HCT116 (cell line): ENCODE results near the gene ZNF579. TPM values are rescaled to one million over a fixed set of nuclear protein-coding genes. Genes with fewer than 3 reads are reported as not detected.

ENCODE experiments used
- ATAC-seq: fragments of 200-7000 bp; cut with Tn5 transposase; 2 replicates; pipeline ENCODE4 v1.9.1; 2020; ENCODE audit warnings: mild to moderate bottlenecking, moderate library complexity
- BruUV-seq: library from RNA; stranded (reverse); fragments of 400-500 nt; replicated peaks from 2 replicates; lab custom pipeline; 2021; lab: Mats Ljungman, UMichigan
- CTCF ChIA-PET: fragments of 300-600 bp; sonication (Branson Sonifier 250); formaldehyde crosslinking; loops from one replicate; lab custom pipeline; 2021; ENCODE audit warnings: antibody characterized with exemption; lab: Charles Lee
- POLR2A ChIA-PET: fragments of 300-600, 350-600 bp; sonication (Branson Sonifier 250); formaldehyde crosslinking; loops from one replicate; lab custom pipeline; 2021; ENCODE audit warnings: antibody characterized with exemption; lab: Charles Lee
- RAD21 ChIA-PET, 2 experiments: fragments of 300-600 bp; sonication (Branson Sonifier 250); formaldehyde crosslinking; loops; one replicate each; lab custom pipeline; 2023; ENCODE audit warnings: low total read pairs in 2 of 2; ENCODE audit not compliant: uncharacterized antibody in 2 of 2, unreplicated experiment in 2 of 2, low non-redundant PET in 1 of 2; lab: Charles Lee
- DNase-seq: peaks from one replicate; pipeline ENCODE4 v3.0.0-alpha.2; 2010; ENCODE audit warnings: low read depth, low spot score
- H2AFZ ChIP-seq: fragments of 200-600 bp; shearing (Covaris generic), sonication (generic); 2 replicates; pipeline ENCODE4 v1.6.1; 2017; ENCODE audit warnings: low read depth, mixed run types, mixed read lengths, antibody characterized with exemption, low read length; ENCODE audit not compliant: poor library complexity, severe bottlenecking
- H3K27ac ChIP-seq: 2 replicates; pipeline ENCODE4 v1.5.1; 2012; ENCODE audit warnings: low read depth, low read length
- H3K27me3 ChIP-seq: fragments of 200-600 bp; sonication (generic); 2 replicates; pipeline ENCODE4 v1.6.1; 2016; ENCODE audit warnings: mixed run types, low read length, mixed read lengths; ENCODE audit not compliant: insufficient read depth
- H3K36me3 ChIP-seq, 2 experiments: fragments of 200-500 bp in 1 of 2; fragments of 200-600 bp in 1 of 2; sonication (Bioruptor generic) in 1 of 2; sonication (generic) in 1 of 2; 2 replicates each; pipeline versions ENCODE4 v1.5.1 to v1.6.1; 2014 to 2016; ENCODE audit warnings: low read length in 2 of 2, inconsistent platforms in 1 of 2, mixed read lengths in 1 of 2, mixed run types in 1 of 2; ENCODE audit not compliant: insufficient read depth in 2 of 2, control insufficient read depth in 1 of 2
- H3K4me1 ChIP-seq, 2 experiments: fragments of 200-600 bp in 1 of 2; sonication (generic) in 1 of 2; 2 replicates each; pipeline versions ENCODE4 v1.5.1 to v1.6.1; 2012 to 2017; ENCODE audit warnings: low read length in 2 of 2, inconsistent platforms in 1 of 2, mild to moderate bottlenecking in 1 of 2, mixed read lengths in 1 of 2, mixed run types in 1 of 2, moderate library complexity in 1 of 2; ENCODE audit not compliant: insufficient read depth in 2 of 2, control insufficient read depth in 1 of 2
- H3K4me2 ChIP-seq: fragments of 200-600 bp; sonication (generic); 2 replicates; pipeline ENCODE4 v1.6.1; 2017; ENCODE audit warnings: mixed run types, low read length, mixed read lengths
- H3K4me3 ChIP-seq, 2 experiments: fragments of 200-600 bp in 1 of 2; sonication (generic) in 1 of 2; replicated peaks in 1 of 2; 2 replicates each; pipeline ENCODE4 v1.5.1; 2011 to 2016; ENCODE audit warnings: low read length in 2 of 2, control low read depth in 1 of 2, low read depth in 1 of 2, mild to moderate bottlenecking in 1 of 2, mixed read lengths in 1 of 2, mixed run types in 1 of 2
- H3K79me2 ChIP-seq: fragments of 200-600 bp; sonication (generic); 2 replicates; pipeline ENCODE4 v1.6.1; 2017; ENCODE audit warnings: mild to moderate bottlenecking, mixed run types, low read length, moderate library complexity, mixed read lengths; ENCODE audit not compliant: insufficient read depth
- H3K9ac ChIP-seq: fragments of 200-600 bp; sonication (generic); 2 replicates; pipeline ENCODE4 v1.6.1; 2016; ENCODE audit warnings: low read length, mixed read lengths
- H3K9me2 ChIP-seq: fragments of 200-600 bp; sonication (generic), shearing (Covaris generic); 2 replicates; pipeline ENCODE4 v1.6.1; 2017; ENCODE audit warnings: mixed run types, mild to moderate bottlenecking, moderate library complexity; ENCODE audit not compliant: insufficient read depth
- H3K9me3 ChIP-seq, 2 experiments: fragments of 200-500 bp in 1 of 2; fragments of 200-600 bp in 1 of 2; sonication (Bioruptor generic) in 1 of 2; sonication (generic) in 1 of 2; 2 replicates each; pipeline ENCODE4 v1.6.1; 2014 to 2017; ENCODE audit warnings: low read length in 2 of 2, mixed read lengths in 2 of 2, inconsistent platforms in 1 of 2, low read depth in 1 of 2, mild to moderate bottlenecking in 1 of 2, mixed run types in 1 of 2, moderate library complexity in 1 of 2; ENCODE audit not compliant: control insufficient read depth in 1 of 2, insufficient read depth in 1 of 2
- H4K20me1 ChIP-seq: fragments of 200-600 bp; sonication (generic), shearing (Covaris generic); 2 replicates; pipeline ENCODE4 v1.6.1; 2017; ENCODE audit warnings: mixed run types, mild to moderate bottlenecking, moderate library complexity; ENCODE audit not compliant: insufficient read depth
- ATF3 ChIP-seq: IDR thresholded peaks from 2 replicates; pipeline ENCODE4 v1.6.1; 2012
- CEBPB ChIP-seq: IDR thresholded peaks from 2 replicates; pipeline ENCODE4 v1.6.1; 2012; ENCODE audit warnings: low read depth
- CTCF ChIP-seq, 3 experiments: fragments of 200-600 bp in 1 of 3; sonication (generic) in 1 of 3; IDR thresholded peaks in 2 of 3; conservative IDR thresholded peaks in 1 of 3; 2 replicates each; pipeline ENCODE4 v1.5.1; 2012 to 2017; ENCODE audit warnings: low read depth in 2 of 3, low read length in 2 of 3, antibody characterized with exemption in 1 of 3, borderline replicate concordance in 1 of 3, control low read depth in 1 of 3, mild to moderate bottlenecking in 1 of 3, mixed read lengths in 1 of 3, mixed run types in 1 of 3, moderate library complexity in 1 of 3; ENCODE audit not compliant: insufficient read depth in 1 of 3
- EGR1 ChIP-seq: IDR thresholded peaks from 2 replicates; pipeline ENCODE4 v1.6.1; 2012; ENCODE audit warnings: low read depth
- FOSL1 ChIP-seq: IDR thresholded peaks from 2 replicates; pipeline ENCODE4 v1.6.1; 2012; ENCODE audit warnings: low read depth
- POLR2A ChIP-seq: IDR thresholded peaks from 2 replicates; pipeline ENCODE4 v1.7.0; 2011; ENCODE audit warnings: borderline replicate concordance; ENCODE audit not compliant: insufficient read depth, insufficient read length; ENCODE audit errors: extremely low read depth
- POLR2AphosphoS5 ChIP-seq: IDR thresholded peaks from 2 replicates; pipeline ENCODE4 v1.6.1; 2011; ENCODE audit warnings: mild to moderate bottlenecking, low read depth, low read length, moderate library complexity
- RAD21 ChIP-seq: IDR thresholded peaks from 2 replicates; pipeline ENCODE4 v1.6.1; 2012; ENCODE audit warnings: low read depth, mild to moderate bottlenecking
- SIN3A ChIP-seq: IDR thresholded peaks from 2 replicates; pipeline ENCODE4 v1.6.1; 2012; ENCODE audit warnings: low read depth
- ZBTB33 ChIP-seq: IDR thresholded peaks from 2 replicates; pipeline ENCODE4 v1.6.1; 2011; ENCODE audit warnings: mild to moderate bottlenecking, low read length, moderate library complexity; ENCODE audit not compliant: insufficient replicate concordance; ENCODE audit errors: extremely low read depth
- intact Hi-C: fragments of 100-400 bp; cut with micrococcal nuclease; formaldehyde crosslinking; loops from 2 replicates; pipeline ENCODE4 v1.10.0; 2022
- total RNA-seq: library from RNA; stranded (reverse); gene quantifications from one replicate; pipeline ENCODE4 v1.2.1, GENCODE V29; 2021; ENCODE audit not compliant: unreplicated experiment
- TF ChIP-seq, protein P1 (sequence below): IDR thresholded peaks from 2 replicates; pipeline ENCODE4 v1.6.1; 2012

The ZNF579 gene
- total RNA-seq, 1 experiment from 2014 or later: 24.1 TPM

GRCh38 chr19:55623130-55623529 is 42.5 kb upstream of the ZNF579 start:
- Histone ChIP-seq H3K9ac (no peak overlapping the region), H3K4me2 (no peak overlapping the region), H3K27ac (no peak overlapping the region), H3K9me3 (no peaks in the 10 kb centered on the region), H3K4me3 (no peak overlapping the region), H3K36me3 (no peaks in the 10 kb centered on the region), H3K9me2 (no peaks in the 10 kb centered on the region), H2AFZ (no peak overlapping the region), H4K20me1 (no peaks in the 10 kb centered on the region), H3K4me1 (peaks cover 8 to 14% of the 10 kb centered on the region in 2 experiments; a peak in 3 of 4 replicates), H3K27me3 (no peaks in the 10 kb centered on the region), H3K79me2 (no peaks in the 10 kb centered on the region)
- CTCF ChIA-PET: no interaction called here
- TF ChIP-seq POLR2AphosphoS5 (no peak), ZBTB33 (no peak), CEBPB (no peak), FOSL1 (no peak), POLR2A (no peak), CTCF (IDR thresholded peaks at IDR 0.05 in 2 of 3, conservative IDR thresholded peaks at IDR 0.05 in 1 of 3; ENCODE audit: borderline replicate concordance in 1 of 3, insufficient read depth in 1 of 3, low read depth in 2 of 3, low read length in 2 of 3) (no peak), ATF3 (no peak), SIN3A (no peak), RAD21 (no peak), EGR1 (no peak)
- TF ChIP-seq, protein P1, sequence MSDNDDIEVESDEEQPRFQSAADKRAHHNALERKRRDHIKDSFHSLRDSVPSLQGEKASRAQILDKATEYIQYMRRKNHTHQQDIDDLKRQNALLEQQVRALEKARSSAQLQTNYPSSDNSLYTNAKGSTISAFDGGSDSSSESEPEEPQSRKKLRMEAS: no peak
- BruUV-seq: no TSS peak
- POLR2A ChIA-PET: interaction anchor here (0.6 to 0.8 kb wide), 2 partner anchors 12 to 138 kb away, joined by 3 read pairs; partner anchors contain the start of gene NAT14
- DNase-seq (no peak), ATAC-seq (no peak)
- intact Hi-C loops: no loop called here
- RAD21 ChIA-PET: no interaction called here
